Measurements from ENCODE around the gene NTRK2.

- TF ChIP-seq CTCF (IDR thresholded peaks at IDR 0.05; ENCODE audit: insufficient read depth, low read depth, low read length), result no peak
- no peak for TF ChIP-seq EZH2 (IDR thresholded peaks at IDR 0.05; ENCODE audit: insufficient read depth, low read length)
Observed at GRCh38 chr9:84698323-84698722, 28.8 kb downstream of the NTRK2 start.
